MCF 10A (cell line): ENCODE results near the gene TRIM44. TPM values are rescaled to one million over a fixed set of nuclear protein-coding genes. Genes with fewer than 3 reads are reported as not detected.

Source experiments
- BruUV-seq: library from RNA; stranded (reverse); fragments of 400-500 nt; replicated peaks from 2 replicates; lab custom pipeline; 2021; lab: Mats Ljungman, UMichigan
- CTCF ChIA-PET: fragments of 300-600 bp; sonication (Branson Sonifier 250); formaldehyde crosslinking; extraction: SDS; loops from one replicate; lab custom pipeline; 2021; ENCODE audit warnings: antibody characterized with exemption, inconsistent platforms; lab: Yijun Ruan, JAX
- POLR2A ChIA-PET: fragments of 300-600, 350-650 bp; sonication (Branson Sonifier 250); formaldehyde crosslinking; extraction: SDS; loops from one replicate; lab custom pipeline; 2020; ENCODE audit warnings: antibody characterized with exemption, inconsistent platforms; lab: Yijun Ruan, JAX
- DNase-seq: peaks from one replicate; pipeline ENCODE4 v3.0.0-alpha.2; 2018; ENCODE audit not compliant: unreplicated experiment
- H3K27ac Mint-ChIP-seq: one replicate; pipeline ENCODE4 v1.8.0; 2022; ENCODE audit warnings: mild to moderate bottlenecking, low read depth, mixed read lengths; ENCODE audit not compliant: unreplicated experiment
- H3K27me3 Mint-ChIP-seq: one replicate; pipeline ENCODE4 v1.8.0; 2022; ENCODE audit warnings: mixed read lengths; ENCODE audit not compliant: insufficient read depth, unreplicated experiment
- H3K36me3 Mint-ChIP-seq: one replicate; pipeline ENCODE4 v1.8.0; 2022; ENCODE audit warnings: mild to moderate bottlenecking, moderate library complexity, mixed read lengths; ENCODE audit not compliant: insufficient read depth, unreplicated experiment
- H3K4me1 Mint-ChIP-seq: one replicate; pipeline ENCODE4 v1.8.0; 2022; ENCODE audit warnings: mixed read lengths; ENCODE audit not compliant: insufficient read depth, unreplicated experiment
- H3K4me3 Mint-ChIP-seq: one replicate; pipeline ENCODE4 v1.8.0; 2022; ENCODE audit warnings: mild to moderate bottlenecking, moderate library complexity, mixed read lengths; ENCODE audit not compliant: unreplicated experiment
- H3K9me3 Mint-ChIP-seq: one replicate; pipeline ENCODE4 v1.8.0; 2022; ENCODE audit warnings: mixed read lengths; ENCODE audit not compliant: unreplicated experiment
- CTCF ChIP-seq: fragments of 200-600 bp; IDR thresholded peaks from one replicate; pipeline ENCODE4 v1.8.0; 2022; ENCODE audit warnings: antibody characterized with exemption, mild to moderate bottlenecking; ENCODE audit not compliant: unreplicated experiment
- intact Hi-C: fragments of 100-400 bp; cut with micrococcal nuclease; formaldehyde crosslinking; loops from 2 replicates; pipeline ENCODE4 v1.14.1; 2022
- total RNA-seq: library from RNA; stranded (reverse); gene quantifications from 2 replicates; pipeline ENCODE4 v1.2.3, GENCODE V29; 2022

TRIM44 gene
- total RNA-seq, 1 experiment from 2014 or later, result 103 TPM

GRCh38 chr11:35812828-35813227 lies 150.3 kb downstream of the TRIM44 start:
- Mint-ChIP-seq H3K9me3 (no peaks in the 10 kb centered on the region), H3K27me3 (no peaks in the 10 kb centered on the region), H3K4me1 (no peaks in the 10 kb centered on the region), H3K36me3 (peaks cover 25% of the 10 kb centered on the region), H3K27ac (no peak overlapping the region), H3K4me3 (no peak overlapping the region)
- ChIA-PET CTCF (interaction anchor here (0.6 to 3.8 kb wide), 5 partner anchors 9 to 230 kb away, joined by 3 to 43 read pairs (median 4); no protein-coding TSS in a partner anchor), POLR2A (interaction anchor here (0.6 to 2.1 kb wide), 5 partner anchors 10 to 623 kb away, joined by 3 to 6 read pairs (median 4); no protein-coding TSS in a partner anchor)
- DNase-seq, result no peak
- BruUV-seq, result no TSS peak
- no peak for TF ChIP-seq CTCF
- intact Hi-C loops, result no loop called here

- no peaks in the 10 kb centered on the region for H3K9me3 Mint-ChIP-seq
- no peak for DNase-seq
- H3K4me3 Mint-ChIP-seq, result no peak overlapping the region
- ChIA-PET POLR2A (interaction anchor here (1.0 to 2.1 kb wide), 6 partner anchors 8 to 317 kb away, joined by 3 to 6 read pairs (median 4); no protein-coding TSS in a partner anchor), CTCF (interaction anchor here (0.6 to 3.8 kb wide), 5 partner anchors 8 to 452 kb away, joined by 3 to 43 read pairs (median 4); no protein-coding TSS in a partner anchor)
- intact Hi-C loops, result no loop called here
- no peaks in the 10 kb centered on the region for H3K4me1 Mint-ChIP-seq
- H3K27ac Mint-ChIP-seq, result no peak overlapping the region
- no peak for TF ChIP-seq CTCF
- peaks cover 19% of the 10 kb centered on the region for H3K36me3 Mint-ChIP-seq
- no peaks in the 10 kb centered on the region for H3K27me3 Mint-ChIP-seq
- BruUV-seq, result no TSS peak
Measured at GRCh38 chr11:35814081-35814695, 151.6 kb downstream of the TRIM44 start.

- CTCF ChIA-PET, result no interaction called here
- no peaks in the 10 kb centered on the region for H3K9me3 Mint-ChIP-seq
- POLR2A ChIA-PET, result interaction anchor here (1.3 to 2.1 kb wide), 3 partner anchors 10 to 20 kb away, joined by 3 to 4 read pairs (median 4); no protein-coding TSS in a partner anchor
- peaks cover 19% of the 10 kb centered on the region for H3K36me3 Mint-ChIP-seq
- H3K27ac Mint-ChIP-seq, result no peak overlapping the region
- no TSS peak for BruUV-seq
- H3K4me3 Mint-ChIP-seq, result no peak overlapping the region
- DNase-seq, result no peak
- no peaks in the 10 kb centered on the region for H3K27me3 Mint-ChIP-seq
- no peak for TF ChIP-seq CTCF
- intact Hi-C loops, result no loop called here
- no peaks in the 10 kb centered on the region for H3K4me1 Mint-ChIP-seq
Measured at GRCh38 chr11:35814720-35815305, 152.2 kb downstream of the TRIM44 start.
